ENCODE measurements around the gene COX19.

Gene COX19

GRCh38 chr7:1019789-1020610, 44.7 kb upstream of the COX19 start:
- TF ChIP-seq CTCF (conservative IDR thresholded peaks at IDR 0.05), result no peak
- H3K27ac ChIP-seq, result no peak overlapping the region

DNA sequence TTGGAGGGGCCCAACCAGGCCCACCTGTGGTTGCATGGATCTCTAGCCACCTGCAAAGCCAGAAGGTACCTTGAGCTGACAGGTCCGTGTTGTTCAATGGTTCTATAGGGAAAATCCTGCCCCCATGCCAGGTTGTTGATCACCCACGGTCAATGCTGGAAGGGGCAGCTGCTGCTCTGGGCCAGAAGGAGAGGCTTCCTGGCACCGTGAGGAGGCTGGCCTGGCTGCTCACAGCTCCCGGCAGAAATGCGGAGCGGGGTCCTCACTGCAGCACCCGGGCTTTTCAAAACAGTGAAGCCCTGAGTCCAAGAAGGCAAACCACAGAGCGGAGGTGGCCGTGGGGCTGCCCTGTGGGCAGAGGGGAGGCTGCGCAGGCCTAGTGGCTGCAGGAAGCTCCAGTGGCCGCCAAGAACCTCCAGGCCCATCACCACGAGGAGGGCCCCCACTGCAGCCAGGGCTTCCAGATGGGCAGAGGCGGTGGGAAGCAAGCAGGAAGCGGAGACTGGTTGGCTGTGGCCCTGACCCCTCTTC, 44.0 kb upstream of the COX19 start:
- no peak for TF ChIP-seq CTCF (conservative IDR thresholded peaks at IDR 0.05)
- no peak overlapping the region for H3K27ac ChIP-seq

GRCh38 chr7:1018334-1018695, 43.0 kb upstream of the COX19 start:
- no peak overlapping the region for H3K27ac ChIP-seq
- no peak for TF ChIP-seq CTCF (conservative IDR thresholded peaks at IDR 0.05)

- no peak for TF ChIP-seq CTCF (conservative IDR thresholded peaks at IDR 0.05)
- no peak overlapping the region for H3K27ac ChIP-seq
Measured at GRCh38 chr7:1017586-1018333, 42.4 kb upstream of the COX19 start.

- no peak for TF ChIP-seq CTCF (conservative IDR thresholded peaks at IDR 0.05)
- H3K27ac ChIP-seq, result no peak overlapping the region
Measured at GRCh38 chr7:1016577-1017531, 41.5 kb upstream of the COX19 start.

DNA sequence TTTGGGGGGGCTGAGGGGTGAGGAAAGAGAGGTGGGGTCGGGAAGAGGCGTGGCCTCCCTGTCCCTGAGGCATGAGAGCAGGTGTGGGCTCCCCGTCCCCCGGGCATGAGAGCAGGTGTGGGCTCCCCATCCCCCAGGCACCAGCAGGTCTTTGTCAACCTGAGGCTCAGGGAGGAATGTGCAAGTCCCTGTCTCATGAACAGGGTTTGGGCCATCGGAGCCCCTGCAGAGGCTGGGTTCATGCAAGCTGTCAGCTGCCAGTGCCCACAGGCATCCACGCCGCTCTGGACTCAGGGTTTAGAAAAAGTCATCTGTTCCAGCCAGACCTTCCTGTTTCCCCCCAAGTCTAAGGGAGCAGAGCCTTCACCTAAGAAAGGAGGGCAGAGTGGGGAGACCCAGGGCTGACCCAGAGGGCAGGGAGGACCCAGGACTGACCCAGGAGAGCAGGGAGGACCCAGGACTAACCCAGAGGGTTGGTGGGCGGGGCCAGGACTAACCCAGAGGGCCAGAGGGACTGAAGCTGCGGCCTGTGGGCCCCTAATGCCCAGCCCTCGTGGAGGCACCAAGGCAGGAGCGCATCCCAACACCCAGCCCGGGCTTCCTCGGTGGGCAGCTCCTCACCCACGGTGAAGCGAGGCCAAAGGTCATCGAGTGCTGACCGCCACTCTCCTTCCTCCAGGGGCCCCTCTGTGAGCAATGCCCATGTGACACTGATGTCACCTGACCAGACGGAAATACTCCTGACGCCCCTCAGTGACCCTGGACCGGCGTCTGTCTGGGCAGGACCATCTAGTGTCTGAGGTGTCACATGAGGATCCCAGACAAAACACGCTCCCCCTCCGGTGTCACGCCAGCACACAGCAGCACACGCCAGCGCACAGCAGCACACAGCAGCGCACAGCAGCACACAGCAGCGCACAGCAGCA, 40.1 kb upstream of the COX19 start:
- TF ChIP-seq CTCF (conservative IDR thresholded peaks at IDR 0.05), result no peak

More for the DNA sequence above, 40.1 kb upstream of the COX19 start:
- no peak overlapping the region for H3K27ac ChIP-seq

Measured in VCaP (cell line).